T-helper 1 cell (primary cell): Measurements from ENCODE around the gene WDR73.
"Not testable (repeated sequence)": the region's sequence is repeated elsewhere in the genome, so short reads cannot be mapped to it uniquely, and the experiment has no call there.

ENCODE experiments used
- DNase-seq, 5 donors: peaks; one replicate each; pipeline ENCODE4 v3.0.0-alpha.2; 2012 to 2020

The WDR73 gene

DNA sequence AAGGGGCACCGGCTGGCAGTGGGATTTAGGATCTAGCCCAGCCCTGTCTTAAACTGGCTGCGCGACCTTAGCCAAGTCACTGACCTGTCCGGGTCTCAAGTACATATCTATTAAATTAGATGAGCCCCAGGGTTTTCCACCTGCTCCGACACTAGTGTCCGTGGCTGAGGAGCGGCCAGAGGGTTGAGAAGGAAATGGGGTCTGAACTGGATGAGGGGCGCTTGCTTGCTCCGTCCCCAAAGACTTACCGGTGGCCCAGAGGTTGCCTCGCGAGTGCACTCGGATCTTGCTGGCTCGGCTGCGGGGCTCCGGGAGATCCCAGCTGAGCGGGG is 3.6 kb upstream of the WDR73 start:
- DNase-seq = no peak

DNA sequence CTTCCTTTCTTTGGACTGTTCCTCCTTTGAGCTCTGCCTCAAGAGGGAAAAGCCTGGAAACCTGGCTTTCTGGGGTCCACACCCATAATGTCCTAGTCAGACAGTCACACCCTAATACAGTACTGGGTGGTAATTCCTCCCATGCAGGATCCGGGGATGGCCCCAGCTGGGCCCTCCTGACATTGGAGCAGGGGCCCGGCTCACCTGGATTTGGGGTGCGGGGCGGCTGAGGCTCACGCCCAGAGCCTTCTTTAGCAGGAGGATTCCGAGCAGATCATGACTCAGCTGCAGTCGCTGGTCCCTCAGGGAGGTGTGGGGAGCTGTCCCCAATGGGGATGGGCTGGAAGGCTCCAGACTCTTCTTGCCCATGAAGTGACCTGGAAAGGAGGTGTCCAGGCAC is 2.9 kb upstream of the WDR73 start:
- no peak for DNase-seq

DNA sequence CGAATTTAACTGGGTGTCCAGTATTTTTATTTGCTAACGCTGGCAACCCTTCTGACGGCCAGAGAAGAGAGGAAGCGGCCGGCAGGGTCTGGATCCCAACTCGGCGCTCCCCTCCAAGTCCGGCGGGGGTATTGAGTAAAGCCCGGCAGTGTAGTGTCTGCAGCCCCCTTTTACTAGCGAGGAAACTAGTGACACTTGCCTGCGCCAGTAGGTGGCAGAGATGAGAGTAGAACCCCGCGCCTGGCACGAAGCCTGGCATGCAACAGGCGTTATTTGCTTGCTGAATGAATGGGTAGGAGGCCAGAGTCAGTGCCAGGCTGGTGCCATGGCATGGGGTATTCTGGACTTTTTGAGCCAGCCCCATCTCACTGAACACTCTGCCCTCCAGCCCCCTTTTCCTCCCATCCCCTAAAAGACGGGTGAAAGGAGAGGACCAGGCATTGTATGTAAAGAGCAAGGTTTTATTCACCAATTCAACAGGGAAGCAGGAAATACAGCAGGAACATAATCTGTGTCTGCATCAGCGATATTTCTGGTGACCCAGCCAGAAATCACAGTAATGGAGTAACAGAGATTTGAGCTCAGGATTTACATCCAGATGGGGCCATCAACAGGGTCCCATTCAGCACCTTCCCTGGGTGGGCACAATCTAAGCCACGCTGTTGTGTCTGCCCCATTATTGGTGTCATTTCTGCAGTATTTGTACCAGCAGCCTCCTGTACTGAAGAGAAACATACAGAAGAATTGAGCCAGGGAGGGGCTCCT is 788 bp upstream of the WDR73 start:
- DNase-seq = peak; percentile 48 to 87 (median 61)

DNA sequence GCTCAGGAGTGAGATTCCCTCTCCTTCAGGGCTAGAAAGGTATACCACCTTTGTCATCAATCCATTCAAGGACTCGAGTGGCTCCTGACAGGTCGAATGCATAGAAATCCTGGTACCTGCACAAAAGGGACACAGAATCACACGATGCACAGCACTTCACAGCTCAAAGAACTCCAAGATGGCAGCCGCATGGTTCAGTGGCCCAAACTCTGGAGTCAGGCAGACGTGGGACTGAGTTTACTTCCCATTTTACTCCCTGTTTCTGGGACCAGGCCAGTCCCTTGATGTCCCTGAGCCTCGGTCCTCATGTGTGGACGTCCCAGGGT is 536 bp downstream of the WDR73 start:
- no peak for DNase-seq

GRCh38 chr15:84649706-84650105 is 4.4 kb downstream of the WDR73 start:
- DNase-seq = no peak

- no peak for DNase-seq
These were observed 5.5 kb downstream of the WDR73 start for GRCh38 chr15:84648539-84648938.

DNA sequence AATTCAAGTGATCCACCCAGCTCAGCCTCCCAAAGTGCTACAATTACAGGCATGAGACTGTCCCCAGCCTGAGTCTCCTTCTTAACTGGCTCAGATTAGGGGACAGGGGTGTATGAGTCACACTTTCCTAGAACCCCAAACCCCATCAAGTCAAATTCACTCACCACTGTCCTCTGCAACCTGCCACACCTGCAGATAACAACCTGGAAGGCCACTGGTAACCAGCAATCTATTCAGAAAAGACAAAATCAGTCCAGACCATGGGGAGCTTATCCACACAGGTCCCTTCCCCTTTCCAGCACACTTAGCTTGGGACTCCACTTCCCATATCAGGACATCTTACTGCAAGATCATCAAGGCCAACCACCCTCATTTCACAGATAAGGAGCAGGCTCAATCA is 6.4 kb downstream of the WDR73 start:
- no peak for DNase-seq

GRCh38 chr15:84645997-84646396 is 8.1 kb downstream of the WDR73 start:
- DNase-seq = no peak

DNA sequence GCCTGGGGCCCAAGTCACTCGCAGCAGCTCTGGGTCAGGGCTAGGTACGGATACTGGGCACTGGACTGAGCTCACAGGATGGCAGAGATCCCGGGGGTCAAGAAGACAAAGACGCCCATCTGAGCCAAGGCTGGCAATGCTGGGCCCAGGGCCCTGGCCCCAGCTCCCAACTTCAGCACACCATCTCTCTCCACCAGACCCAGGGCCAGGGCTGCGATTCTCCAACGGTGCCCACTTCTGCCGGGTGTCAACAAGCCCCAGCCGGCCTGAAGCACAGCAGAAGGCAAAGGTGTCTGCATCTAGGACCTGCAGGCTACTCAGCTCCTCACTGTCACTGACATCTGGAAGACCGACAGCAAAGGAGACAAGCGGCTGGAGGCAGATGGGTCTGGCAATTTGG is 8.6 kb downstream of the WDR73 start:
- no peak for DNase-seq

DNA sequence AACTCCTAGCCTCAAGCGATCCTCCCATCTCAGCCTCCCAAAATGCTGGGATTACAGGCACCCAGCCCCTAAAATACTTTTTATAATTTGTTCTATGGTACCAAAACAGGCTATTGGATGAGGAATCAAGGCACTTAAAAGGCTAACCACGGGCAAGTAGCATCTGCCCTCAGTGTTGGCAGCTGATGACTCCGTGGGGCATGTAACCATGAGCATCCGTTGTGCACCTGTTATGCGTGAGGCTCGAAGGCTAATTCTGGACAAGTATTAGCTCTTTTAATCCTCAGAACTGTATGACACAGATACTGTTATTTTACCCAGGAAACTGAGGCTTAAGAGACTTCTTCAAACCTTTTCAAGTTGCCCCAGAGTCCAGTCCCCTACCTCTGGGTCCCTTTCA is 10.2 kb downstream of the WDR73 start:
- DNase-seq = no peak

- DNase-seq = not testable (repeated sequence)
These were observed 11.4 kb downstream of the WDR73 start for GRCh38 chr15:84642640-84643039.

- DNase-seq = not testable (repeated sequence)
These were observed 12.2 kb downstream of the WDR73 start for GRCh38 chr15:84641871-84642270.

- no peak for DNase-seq
These were observed 16.0 kb downstream of the WDR73 start for GRCh38 chr15:84638103-84638502.

- no peak for DNase-seq
These were observed 19.8 kb downstream of the WDR73 start for GRCh38 chr15:84634228-84634837.

DNA sequence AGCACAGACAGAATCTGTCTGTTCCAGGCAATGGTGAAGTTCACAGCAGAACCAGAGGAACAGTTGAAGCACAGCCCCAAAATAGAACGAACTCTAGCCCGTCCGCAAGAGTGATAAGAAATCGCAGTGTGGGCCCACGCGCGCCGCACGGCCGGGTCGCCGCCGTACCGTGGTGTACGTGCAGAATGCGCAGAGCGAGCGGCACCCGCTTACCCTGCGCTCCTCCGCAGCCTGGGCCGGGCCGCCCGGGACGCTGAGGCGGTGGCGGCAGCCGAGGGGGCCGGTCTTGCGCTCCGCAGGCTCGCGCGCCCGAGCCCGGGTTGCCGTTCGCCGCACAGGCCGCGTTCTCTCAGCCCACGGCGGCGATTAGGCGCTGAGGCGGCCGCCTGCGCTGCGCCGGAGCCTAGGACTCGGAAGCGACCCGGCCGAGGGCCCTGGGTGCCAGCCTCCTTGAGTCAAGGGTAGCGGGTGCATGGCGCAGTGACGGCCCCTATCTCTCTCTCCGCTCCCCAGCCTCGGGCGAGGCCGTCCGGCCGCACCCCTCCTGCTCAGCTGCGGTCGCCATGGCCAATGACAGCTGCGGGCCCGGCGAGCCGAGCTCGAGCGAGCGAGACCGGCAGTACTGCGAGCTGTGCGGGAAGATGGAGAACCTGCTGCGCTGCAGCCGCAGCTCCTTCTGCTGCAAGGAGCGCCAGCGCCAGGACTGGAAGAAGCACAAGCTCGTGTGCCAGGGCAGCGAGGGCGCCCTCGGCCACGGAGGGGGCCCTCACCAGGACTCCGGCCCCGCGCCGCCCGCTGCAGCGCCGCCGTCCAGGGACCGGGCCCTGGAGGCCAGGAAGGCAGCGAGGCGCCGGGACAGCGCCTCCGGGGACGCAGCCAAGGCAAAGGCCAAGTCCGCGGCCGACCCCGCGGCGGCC is 20.5 kb downstream of the WDR73 start:
- peak; percentile 29 to 73 (median 50) for DNase-seq

DNA sequence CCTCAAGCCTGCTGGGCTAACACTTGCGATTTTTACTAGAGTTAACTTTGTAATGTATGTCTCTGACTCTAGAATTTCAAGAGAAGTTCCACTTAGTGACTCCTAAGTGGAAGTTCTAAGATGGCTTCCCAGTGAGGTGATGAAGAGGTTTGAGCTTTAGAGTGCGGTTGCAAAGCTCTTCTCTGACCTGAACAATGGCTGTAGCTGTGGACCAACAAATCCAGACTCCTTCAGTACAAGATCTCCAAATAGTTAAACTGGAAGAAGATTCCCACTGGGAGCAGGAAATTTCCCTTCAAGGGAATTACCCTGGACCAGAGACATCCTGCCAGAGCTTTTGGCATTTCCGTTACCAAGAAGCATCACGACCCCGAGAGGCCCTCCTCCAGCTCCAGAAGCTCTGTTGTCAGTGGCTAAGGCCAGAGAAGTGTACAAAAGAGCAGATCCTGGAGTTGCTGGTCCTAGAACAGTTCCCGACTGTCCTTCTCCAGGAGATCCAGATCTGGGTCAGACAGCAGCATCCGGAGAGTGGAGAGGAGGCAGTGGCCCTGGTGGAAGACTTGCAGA is 22.3 kb downstream of the WDR73 start:
- DNase-seq = no peak

DNA sequence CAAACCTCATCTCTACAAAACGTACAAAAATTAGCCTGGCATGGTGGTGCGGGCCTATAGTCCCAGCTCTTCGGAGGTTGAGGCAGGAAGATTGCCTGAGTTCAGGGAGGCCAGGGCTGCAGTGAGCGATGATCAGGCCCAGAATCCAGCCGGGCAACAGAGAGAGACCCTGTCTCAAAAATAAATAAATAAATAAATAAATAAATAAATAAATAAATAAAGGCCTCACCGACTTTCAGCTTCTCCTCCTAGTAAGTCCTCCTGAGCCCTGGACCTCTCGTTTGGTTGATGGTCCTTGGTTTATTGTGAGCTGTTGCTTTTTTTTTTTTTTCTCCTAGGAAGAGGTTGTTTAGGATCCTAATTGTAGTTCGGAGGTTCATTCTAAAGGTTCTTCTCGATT is 25.1 kb downstream of the WDR73 start:
- DNase-seq = no peak

- no peak for DNase-seq
These were observed 29.0 kb downstream of the WDR73 start for GRCh38 chr15:84625123-84625522.

DNA sequence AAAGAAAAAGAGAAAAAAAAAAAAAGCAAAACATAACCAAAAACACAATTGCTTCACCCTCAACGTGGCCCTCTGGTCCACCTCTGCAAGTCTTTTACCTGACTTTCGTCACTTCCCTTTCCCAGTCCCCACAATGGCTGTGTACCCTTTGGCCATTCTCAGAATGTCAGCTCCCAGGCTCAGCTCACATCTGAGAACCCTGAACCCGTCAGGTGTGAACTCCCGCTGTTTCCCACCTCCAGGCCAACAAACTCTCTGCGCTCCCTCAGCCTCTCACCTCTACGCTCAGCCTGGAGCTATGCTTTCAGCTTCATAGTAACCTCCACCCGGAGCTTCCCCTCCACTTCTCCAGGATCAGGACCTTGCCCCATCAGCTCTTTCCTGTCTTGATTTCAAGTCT is 29.7 kb downstream of the WDR73 start:
- DNase-seq = no peak

DNA sequence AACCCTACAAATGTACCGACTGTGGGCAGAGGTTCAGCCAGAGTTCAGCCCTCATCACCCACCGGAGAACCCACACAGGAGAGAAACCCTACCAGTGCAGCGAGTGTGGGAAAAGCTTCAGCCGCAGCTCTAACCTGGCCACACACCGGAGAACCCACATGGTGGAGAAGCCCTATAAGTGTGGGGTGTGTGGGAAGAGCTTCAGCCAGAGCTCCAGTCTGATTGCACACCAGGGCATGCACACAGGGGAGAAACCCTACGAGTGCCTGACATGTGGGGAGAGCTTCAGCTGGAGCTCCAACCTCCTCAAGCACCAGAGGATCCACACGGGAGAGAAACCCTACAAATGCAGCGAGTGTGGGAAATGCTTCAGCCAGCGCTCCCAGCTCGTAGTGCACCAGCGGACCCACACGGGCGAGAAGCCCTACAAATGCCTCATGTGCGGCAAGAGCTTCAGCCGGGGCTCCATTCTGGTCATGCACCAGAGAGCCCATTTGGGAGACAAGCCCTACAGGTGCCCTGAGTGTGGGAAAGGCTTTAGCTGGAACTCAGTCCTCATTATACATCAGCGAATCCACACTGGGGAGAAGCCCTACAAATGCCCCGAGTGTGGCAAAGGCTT is 32.6 kb downstream of the WDR73 start:
- no peak for DNase-seq

DNA sequence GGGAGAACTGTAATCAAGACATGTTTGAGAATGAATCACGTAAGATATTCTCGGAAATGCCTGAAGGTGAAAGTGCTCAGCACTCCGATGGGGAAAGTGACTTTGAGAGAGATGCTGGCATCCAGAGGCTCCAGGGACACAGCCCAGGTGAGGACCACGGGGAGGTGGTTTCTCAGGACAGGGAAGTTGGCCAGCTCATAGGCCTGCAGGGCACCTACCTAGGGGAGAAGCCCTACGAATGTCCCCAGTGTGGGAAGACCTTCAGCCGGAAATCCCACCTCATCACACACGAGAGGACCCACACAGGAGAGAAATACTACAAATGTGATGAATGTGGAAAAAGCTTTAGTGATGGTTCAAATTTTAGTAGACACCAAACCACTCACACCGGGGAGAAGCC is 33.5 kb downstream of the WDR73 start:
- no peak for DNase-seq

DNA sequence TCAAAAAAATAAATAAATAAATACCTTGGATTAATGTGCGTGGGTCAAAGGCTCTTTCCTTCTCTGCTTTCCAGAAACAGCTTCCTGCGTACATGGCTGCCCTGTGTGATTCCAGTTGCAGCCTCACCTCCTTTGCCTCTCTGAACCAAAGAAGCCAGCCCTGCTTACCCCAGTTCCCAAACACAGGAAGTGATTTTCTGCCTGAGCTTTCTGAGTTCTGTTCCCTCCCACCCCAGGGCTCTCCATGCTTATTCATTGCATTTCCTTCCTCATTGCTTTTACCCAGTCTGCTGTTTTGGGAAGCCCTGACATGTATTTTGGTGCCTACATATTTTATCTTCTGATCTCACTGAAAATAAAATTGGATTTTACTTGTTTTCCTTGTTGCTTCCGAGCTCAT is 37.8 kb downstream of the WDR73 start:
- DNase-seq = no peak

DNA sequence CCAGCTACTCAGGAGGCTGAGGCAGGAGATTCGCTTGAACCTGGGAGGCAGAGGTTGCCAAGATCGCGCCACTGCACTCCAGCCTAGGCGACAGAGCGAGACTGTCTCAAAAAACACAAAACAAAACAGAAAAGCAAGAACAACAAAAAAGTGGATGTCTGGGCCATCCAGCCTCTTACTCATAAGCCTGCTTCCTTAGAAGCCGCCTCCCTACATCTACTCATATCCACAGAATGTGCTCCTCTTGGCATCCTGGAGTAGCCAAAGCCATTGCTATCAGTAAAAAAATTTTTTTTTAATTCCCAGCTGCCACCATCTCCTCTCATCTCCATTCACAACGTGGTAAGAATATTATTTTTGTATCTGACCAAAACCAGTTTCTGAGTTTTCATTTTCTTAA is 42.5 kb downstream of the WDR73 start:
- no peak for DNase-seq
